Breast epithelium (tissue), 4 donors: Measurements from ENCODE around the gene RHBDF1. TPM values are rescaled to one million over a fixed set of nuclear protein-coding genes. Genes with fewer than 3 reads are reported as not detected.

Experiments
- DNase-seq, 2 donors: peaks; one replicate each; pipeline ENCODE4 v3.0.0-alpha.2; 2019; ENCODE audit warnings: low spot score in 2 of 2
- H3K27ac ChIP-seq, 2 donors: fragments of 200-600 bp; sonication (generic) in 1 of 2; one replicate each; pipeline ENCODE4 v1.5.1; 2016 to 2019; ENCODE audit warnings: mild to moderate bottlenecking in 1 of 2
- H3K27me3 ChIP-seq, 2 donors: fragments of 200-600 bp; sonication (generic) in 1 of 2; one replicate each; pipeline versions ENCODE4 v1.5.1 to v1.6.0; 2017 to 2019; ENCODE audit warnings: control low read depth in 1 of 2, mild to moderate bottlenecking in 1 of 2
- H3K36me3 ChIP-seq: fragments of 200-600 bp; one replicate; pipeline ENCODE4 v1.5.1; 2019
- H3K4me1 ChIP-seq, 2 donors: fragments of 200-600 bp; sonication (generic); one replicate each; pipeline ENCODE4 v1.5.1; 2016 to 2019; ENCODE audit warnings: control low read depth in 1 of 2
- H3K4me3 ChIP-seq, 3 donors: fragments of 200-600 bp; sonication (generic); 1 replicate in 2 of 3; 2 replicates in 1 of 3; pipeline ENCODE4 v1.5.1; 2016 to 2019; ENCODE audit warnings: mild to moderate bottlenecking in 3 of 3, moderate library complexity in 2 of 3
- H3K9me3 ChIP-seq, 2 donors: fragments of 200-600 bp; sonication (generic) in 1 of 2; one replicate each; pipeline ENCODE4 v1.5.1; 2016 to 2019; ENCODE audit warnings: control low read depth in 1 of 2
- POLR2A ChIP-seq: fragments of 450-650 bp; IDR thresholded peaks from one replicate; pipeline ENCODE4 v1.6.1; 2016; ENCODE audit warnings: antibody characterized with exemption, mild to moderate bottlenecking, moderate library complexity
- POLR2AphosphoS5 ChIP-seq, 3 donors: sonication (generic); formaldehyde crosslinking; IDR thresholded peaks; one replicate each; pipeline ENCODE4 v1.6.1; 2017; ENCODE audit warnings: antibody characterized with exemption in 3 of 3
- intact Hi-C: fragments of 100-400 bp; cut with DNase I; formaldehyde crosslinking; loops from one replicate; pipeline ENCODE4 v1.15.1; 2023; ENCODE audit warnings: low total_unique reads
- total RNA-seq, 3 donors: library from RNA; depleted of rRNA; stranded (reverse); fragments of >200 nt; gene quantifications; one replicate each; pipeline ENCODE4 v1.1.0, GENCODE V29; 2016
- TF ChIP-seq, protein P1 (sequence below), 3 donors: fragments of 450-650 bp; IDR thresholded peaks; one replicate each; pipeline ENCODE4 v1.5.1; 2016 to 2017; ENCODE audit warnings: antibody characterized with exemption in 3 of 3, mild to moderate bottlenecking in 3 of 3, moderate library complexity in 3 of 3

Gene RHBDF1
- total RNA-seq, 3 donors from 2014 or later: 29.0 to 43.3 (median 42.6) TPM

DNA sequence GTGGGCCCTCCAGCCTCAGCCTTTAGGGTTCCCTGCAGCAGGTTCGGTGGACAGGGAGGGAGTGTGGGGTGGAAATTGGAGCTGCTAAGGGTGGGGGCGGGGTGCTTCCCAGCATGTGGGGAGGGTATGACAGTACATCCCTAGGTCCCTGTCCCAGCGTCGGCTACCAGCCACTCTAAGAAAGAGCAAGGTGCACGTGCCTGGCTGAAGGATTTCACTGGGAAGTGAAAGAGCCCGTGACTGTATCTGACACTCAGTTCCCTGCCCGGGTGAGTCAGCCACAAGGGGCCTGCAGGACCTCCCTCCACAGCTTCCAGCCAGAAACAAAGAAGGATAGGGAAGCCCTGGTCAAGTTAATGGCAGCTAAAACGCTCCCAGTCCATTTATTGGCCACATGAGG lies 14.7 kb downstream of the RHBDF1 start:
- intact Hi-C loops: no loop called here
- Histone ChIP-seq H3K36me3 (peaks cover 12% of the 10 kb centered on the region), H3K4me3 (no peak overlapping the region), H3K9me3 (no peaks in the 10 kb centered on the region), H3K27ac (no peak overlapping the region), H3K4me1 (no peaks in the 10 kb centered on the region), H3K27me3 (no peaks in the 10 kb centered on the region)
- no peak for DNase-seq
- TF ChIP-seq, protein P1, sequence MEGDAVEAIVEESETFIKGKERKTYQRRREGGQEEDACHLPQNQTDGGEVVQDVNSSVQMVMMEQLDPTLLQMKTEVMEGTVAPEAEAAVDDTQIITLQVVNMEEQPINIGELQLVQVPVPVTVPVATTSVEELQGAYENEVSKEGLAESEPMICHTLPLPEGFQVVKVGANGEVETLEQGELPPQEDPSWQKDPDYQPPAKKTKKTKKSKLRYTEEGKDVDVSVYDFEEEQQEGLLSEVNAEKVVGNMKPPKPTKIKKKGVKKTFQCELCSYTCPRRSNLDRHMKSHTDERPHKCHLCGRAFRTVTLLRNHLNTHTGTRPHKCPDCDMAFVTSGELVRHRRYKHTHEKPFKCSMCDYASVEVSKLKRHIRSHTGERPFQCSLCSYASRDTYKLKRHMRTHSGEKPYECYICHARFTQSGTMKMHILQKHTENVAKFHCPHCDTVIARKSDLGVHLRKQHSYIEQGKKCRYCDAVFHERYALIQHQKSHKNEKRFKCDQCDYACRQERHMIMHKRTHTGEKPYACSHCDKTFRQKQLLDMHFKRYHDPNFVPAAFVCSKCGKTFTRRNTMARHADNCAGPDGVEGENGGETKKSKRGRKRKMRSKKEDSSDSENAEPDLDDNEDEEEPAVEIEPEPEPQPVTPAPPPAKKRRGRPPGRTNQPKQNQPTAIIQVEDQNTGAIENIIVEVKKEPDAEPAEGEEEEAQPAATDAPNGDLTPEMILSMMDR (IDR thresholded peaks at IDR 0.05): no peak
- no peak for TF ChIP-seq POLR2AphosphoS5 (IDR thresholded peaks at IDR 0.05)
- no peak for TF ChIP-seq POLR2A

DNA sequence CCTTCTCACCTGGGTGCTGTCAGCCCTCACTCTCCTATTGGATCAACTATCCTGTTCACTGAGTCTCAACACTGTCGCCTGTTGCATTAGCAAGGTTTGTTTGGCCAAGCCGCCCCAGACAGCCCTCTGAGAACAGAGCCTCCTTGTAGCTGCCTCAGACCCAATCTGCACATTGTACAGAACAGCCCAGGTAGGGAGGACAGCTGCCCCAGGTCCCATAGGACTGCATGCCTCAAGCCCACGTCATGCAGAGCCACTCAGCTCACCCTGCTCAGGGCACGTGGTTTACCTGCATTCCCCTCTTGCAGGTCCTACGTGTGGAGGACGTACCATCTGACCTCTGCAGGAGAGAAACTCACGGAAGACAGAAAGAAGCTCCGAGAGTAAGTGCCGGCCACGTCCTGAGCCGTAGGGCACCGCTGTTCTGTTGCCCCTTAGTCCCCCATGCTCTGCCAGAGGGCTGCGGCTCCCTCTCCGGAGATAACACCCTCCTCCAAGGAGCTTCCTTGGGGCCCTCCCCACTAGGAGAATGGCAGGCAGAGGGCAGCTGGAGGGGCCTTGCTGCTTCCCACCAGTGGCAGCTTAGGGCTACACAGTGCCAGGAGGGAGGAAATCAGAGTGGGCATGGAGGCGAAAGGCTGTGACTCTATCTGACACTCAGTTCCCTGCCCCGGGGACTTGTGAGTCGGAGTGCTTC lies 16.1 kb downstream of the RHBDF1 start:
- no peaks in the 10 kb centered on the region for H3K27me3 ChIP-seq
- no peaks in the 10 kb centered on the region for H3K4me1 ChIP-seq
- intact Hi-C loops: no loop called here
- H3K4me3 ChIP-seq: no peak overlapping the region
- DNase-seq: no peak
- H3K27ac ChIP-seq: no peak overlapping the region
- no peaks in the 10 kb centered on the region for H3K9me3 ChIP-seq
- H3K36me3 ChIP-seq: peaks cover 10% of the 10 kb centered on the region
- TF ChIP-seq POLR2A (no peak), POLR2AphosphoS5 (IDR thresholded peaks at IDR 0.05) (no peak)
- TF ChIP-seq, protein P1 (IDR thresholded peaks at IDR 0.05): no peak

DNA sequence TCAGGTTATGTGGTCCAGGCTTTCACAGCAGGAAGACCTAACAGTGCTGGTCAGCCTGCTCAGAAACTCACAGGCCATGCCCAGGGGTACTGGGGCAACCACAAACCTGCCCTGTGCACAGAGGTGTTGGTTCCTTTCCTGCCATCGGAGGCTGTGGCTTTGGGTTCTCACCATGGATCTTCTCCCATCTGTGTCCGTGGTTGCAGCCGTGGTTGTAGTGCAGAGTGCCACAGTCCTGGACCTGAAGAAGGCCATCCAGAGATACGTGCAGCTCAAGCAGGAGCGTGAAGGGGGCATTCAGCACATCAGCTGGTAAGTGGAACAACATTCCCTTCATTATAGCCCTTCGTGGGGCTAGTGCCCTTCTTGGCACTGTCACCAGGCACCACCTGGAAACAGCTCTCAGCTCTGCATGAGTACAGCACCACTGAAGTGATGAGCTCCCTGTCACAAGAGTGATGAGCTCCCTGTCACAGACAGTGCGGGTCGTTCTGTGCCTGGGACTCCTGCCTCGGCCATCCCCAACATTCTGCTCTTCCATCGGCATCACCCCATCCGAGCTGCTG lies 16.8 kb downstream of the RHBDF1 start:
- Histone ChIP-seq H3K4me3 (no peak overlapping the region), H3K9me3 (no peaks in the 10 kb centered on the region), H3K4me1 (no peaks in the 10 kb centered on the region), H3K27ac (no peak overlapping the region), H3K27me3 (no peaks in the 10 kb centered on the region), H3K36me3 (peaks cover 5% of the 10 kb centered on the region)
- DNase-seq: no peak
- intact Hi-C loops: no loop called here
- TF ChIP-seq, protein P1 (IDR thresholded peaks at IDR 0.05): no peak
- TF ChIP-seq POLR2AphosphoS5 (IDR thresholded peaks at IDR 0.05) (no peak), POLR2A (no peak)

DNA sequence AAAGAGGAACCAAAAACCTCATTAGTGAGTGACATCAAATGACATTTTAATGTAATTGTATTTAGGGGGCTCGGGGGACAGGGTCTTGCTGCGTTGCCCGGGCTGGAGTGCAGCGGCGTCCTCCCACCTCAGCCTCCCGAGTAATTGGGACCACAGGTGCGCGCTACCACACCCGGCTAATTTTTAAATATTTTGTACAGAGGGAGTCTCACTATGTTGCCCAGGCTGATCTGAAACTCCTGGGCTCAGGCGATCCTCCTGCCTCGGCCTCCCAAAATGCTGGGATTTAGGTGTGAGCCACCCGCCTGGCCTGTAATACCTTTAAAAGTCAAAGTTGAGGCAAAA lies 18.2 kb downstream of the RHBDF1 start:
- H3K27ac ChIP-seq: peak overlapping the region in 1 of 2 donors; percentile 48
- DNase-seq: no peak
- peaks cover 5% of the 10 kb centered on the region for H3K36me3 ChIP-seq

More for the DNA sequence above, 18.2 kb downstream of the RHBDF1 start:
- H3K4me1 ChIP-seq: no peaks in the 10 kb centered on the region
- no peaks in the 10 kb centered on the region for H3K27me3 ChIP-seq
- peak overlapping the region; percentile 80 to 85 (median 80) for H3K4me3 ChIP-seq
- H3K9me3 ChIP-seq: no peaks in the 10 kb centered on the region
- TF ChIP-seq, protein P1 (IDR thresholded peaks at IDR 0.05): no peak
- TF ChIP-seq POLR2A: no peak
- TF ChIP-seq POLR2AphosphoS5 (IDR thresholded peaks at IDR 0.05): no peak
- intact Hi-C loops: no loop called here
